RWPE1 (cell line): ENCODE data around the gene GNAS-AS1.
A peak's percentile ranks its signal among the peaks of the same experiment; 100 is the strongest.

Experiments
- CTCF ChIA-PET: fragments of 350-600 bp; sonication (Branson Sonifier 250); formaldehyde crosslinking; extraction: SDS; loops from one replicate; lab custom pipeline; 2021; lab: Yijun Ruan, JAX
- POLR2A ChIA-PET: fragments of 400-600 bp; formaldehyde crosslinking; extraction: SDS; loops from one replicate; lab custom pipeline; 2020; ENCODE audit warnings: antibody characterized with exemption; ENCODE audit not compliant: low non-redundant PET; lab: Yijun Ruan, JAX
- DNase-seq: peaks from one replicate; pipeline ENCODE4 v3.0.0; 2012; ENCODE audit warnings: low spot score
- H3K27ac ChIP-seq: fragments of 450-650 bp; 2 replicates; pipeline ENCODE4 v1.5.1; 2017
- CTCF ChIP-seq: fragments of 450-650 bp; conservative IDR thresholded peaks from 2 replicates; pipeline ENCODE4 v1.5.1; 2017; ENCODE audit warnings: low read depth, mild to moderate bottlenecking

The GNAS-AS1 gene

GRCh38 chr20:58895448-58896180 is 44.9 kb upstream of the GNAS-AS1 start:
- no peak for TF ChIP-seq CTCF
- POLR2A ChIA-PET = no interaction called here
- no peak for DNase-seq
- CTCF ChIA-PET = no interaction called here
- H3K27ac ChIP-seq = no peak overlapping the region

- CTCF ChIA-PET = no interaction called here
Measured at GRCh38 chr20:58894652-58895447, 44.1 kb upstream of the GNAS-AS1 start.

GRCh38 chr20:58893355-58894120 is 42.8 kb upstream of the GNAS-AS1 start:
- no peak overlapping the region for H3K27ac ChIP-seq
- CTCF ChIA-PET = no interaction called here
- no peak for TF ChIP-seq CTCF
- POLR2A ChIA-PET = no interaction called here
- DNase-seq = no peak

More at GRCh38 chr20:58894652-58895447, 44.1 kb upstream of the GNAS-AS1 start:
- TF ChIP-seq CTCF = no peak
- POLR2A ChIA-PET = no interaction called here
- no peak overlapping the region for H3K27ac ChIP-seq
- no peak for DNase-seq

- POLR2A ChIA-PET = no interaction called here
- no peak for TF ChIP-seq CTCF
- peak overlapping the region; percentile 94 for H3K27ac ChIP-seq
- no peak for DNase-seq
- CTCF ChIA-PET = no interaction called here
Measured at GRCh38 chr20:58892932-58893224, 42.2 kb upstream of the GNAS-AS1 start.

- TF ChIP-seq CTCF = no peak
- POLR2A ChIA-PET = no interaction called here
- CTCF ChIA-PET = no interaction called here
- DNase-seq = peak; percentile 75
- peak overlapping the region; percentile 94 for H3K27ac ChIP-seq
Measured at GRCh38 chr20:58892141-58892931, 41.6 kb upstream of the GNAS-AS1 start.
